Gastroesophageal sphincter (tissue), 4 donors: ENCODE measurements around the gene CHD6. TPM values are rescaled to one million over a fixed set of nuclear protein-coding genes. Genes with fewer than 3 reads are reported as not detected.

Experiments used
- ATAC-seq: fragments of 150-250 bp; one replicate; pipeline ENCODE4 v1.9.1; 2016; ENCODE audit warnings: mild to moderate bottlenecking, moderate library complexity
- H3K27ac ChIP-seq, 4 donors: fragments of 200-600 bp; sonication (generic) in 3 of 4; 1 replicate in 3 of 4; 2 replicates in 1 of 4; pipeline ENCODE4 v1.5.1; 2016 to 2019
- H3K27me3 ChIP-seq: fragments of 200-600 bp; sonication (generic); one replicate; pipeline ENCODE4 v1.5.1; 2019
- H3K36me3 ChIP-seq, 2 donors: fragments of 200-600 bp; sonication (generic); one replicate each; pipeline ENCODE4 v1.5.1; 2019; ENCODE audit warnings: control low read depth in 1 of 2
- H3K4me1 ChIP-seq, 3 donors: fragments of 200-600 bp; sonication (generic); 1 replicate in 2 of 3; 2 replicates in 1 of 3; pipeline ENCODE4 v1.5.1; 2016 to 2019; ENCODE audit warnings: control low read depth in 2 of 3
- H3K4me3 ChIP-seq, 2 donors: fragments of 200-600 bp; sonication (generic); one replicate each; pipeline ENCODE4 v1.5.1; 2019; ENCODE audit warnings: mild to moderate bottlenecking in 1 of 2, moderate library complexity in 1 of 2
- H3K9me3 ChIP-seq, 3 donors: fragments of 200-600 bp; sonication (generic); one replicate each; pipeline ENCODE4 v1.5.1; 2017 to 2019; ENCODE audit warnings: control low read depth in 2 of 3
- EP300 ChIP-seq: sonication (generic); formaldehyde crosslinking; IDR thresholded peaks from one replicate; pipeline ENCODE4 v1.6.1; 2017; ENCODE audit warnings: antibody characterized with exemption, mild to moderate bottlenecking
- POLR2A ChIP-seq, 2 donors: fragments of 450-650 bp; IDR thresholded peaks; one replicate each; pipeline ENCODE4 v1.6.1; 2017; ENCODE audit warnings: antibody characterized with exemption in 2 of 2, mild to moderate bottlenecking in 2 of 2, moderate library complexity in 1 of 2
- POLR2AphosphoS5 ChIP-seq: sonication (generic); formaldehyde crosslinking; IDR thresholded peaks from one replicate; pipeline ENCODE4 v1.6.1; 2017; ENCODE audit warnings: antibody characterized with exemption
- WGBS, 2 donors: methylation state at CpG; one replicate each; pipeline ENCODE4 v1.1.5; 2018; ENCODE audit warnings: low coverage in 1 of 2; 5-methylcytosine and 5-hydroxymethylcytosine counted together
- total RNA-seq, 4 donors: library from RNA; depleted of rRNA; stranded (reverse); fragments of >200 nt; gene quantifications; one replicate each; pipeline ENCODE4 v1.1.0, GENCODE V29; 2016
- TF ChIP-seq, protein P1 (sequence below), 4 experiments: fragments of 200-600 bp in 2 of 4; fragments of 450-650 bp in 2 of 4; sonication (generic) in 1 of 4; IDR thresholded peaks; one replicate each; pipeline ENCODE4 v1.5.1; 2017 to 2019; ENCODE audit warnings: antibody characterized with exemption in 4 of 4, mild to moderate bottlenecking in 2 of 4, moderate library complexity in 2 of 4

Gene CHD6
- total RNA-seq, 4 donors from 2014 or later = 37.4 to 58.3 (median 40.4) TPM

DNA sequence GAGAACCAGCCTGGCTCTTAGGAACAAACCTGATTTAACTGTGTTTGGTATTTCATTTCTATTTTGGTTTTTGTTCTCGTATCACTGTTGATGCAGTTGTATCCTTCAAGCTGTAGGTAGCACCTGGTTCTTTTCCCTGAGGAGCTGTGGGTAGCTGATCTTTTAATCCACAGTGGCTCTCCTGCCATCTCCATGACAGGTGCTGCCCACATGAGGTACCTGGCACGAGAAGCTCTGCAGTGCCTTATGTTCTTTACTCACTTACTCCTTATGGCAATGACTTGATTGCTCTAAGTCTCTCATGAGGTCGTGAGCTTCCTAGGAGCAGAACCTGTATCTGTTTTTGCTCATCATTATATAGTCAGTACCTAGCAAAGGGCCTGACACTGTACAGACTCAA, 177.3 kb downstream of the CHD6 start:
- ATAC-seq = no peak
- 43 to 65% methylated on average over 3 of the region's 3 CpGs for WGBS, 2 donors
- Histone ChIP-seq H3K4me3 (no peak overlapping the region), H3K9me3 (no peaks in the 10 kb centered on the region), H3K36me3 (peaks cover 3 to 100% of the 10 kb centered on the region in 2 donors), H3K27ac (no peak overlapping the region), H3K4me1 (no peaks in the 10 kb centered on the region), H3K27me3 (no peaks in the 10 kb centered on the region)
- TF ChIP-seq POLR2A (IDR thresholded peaks at IDR 0.05) (no peak), POLR2AphosphoS5 (no peak), EP300 (no peak)
- TF ChIP-seq, protein P1, sequence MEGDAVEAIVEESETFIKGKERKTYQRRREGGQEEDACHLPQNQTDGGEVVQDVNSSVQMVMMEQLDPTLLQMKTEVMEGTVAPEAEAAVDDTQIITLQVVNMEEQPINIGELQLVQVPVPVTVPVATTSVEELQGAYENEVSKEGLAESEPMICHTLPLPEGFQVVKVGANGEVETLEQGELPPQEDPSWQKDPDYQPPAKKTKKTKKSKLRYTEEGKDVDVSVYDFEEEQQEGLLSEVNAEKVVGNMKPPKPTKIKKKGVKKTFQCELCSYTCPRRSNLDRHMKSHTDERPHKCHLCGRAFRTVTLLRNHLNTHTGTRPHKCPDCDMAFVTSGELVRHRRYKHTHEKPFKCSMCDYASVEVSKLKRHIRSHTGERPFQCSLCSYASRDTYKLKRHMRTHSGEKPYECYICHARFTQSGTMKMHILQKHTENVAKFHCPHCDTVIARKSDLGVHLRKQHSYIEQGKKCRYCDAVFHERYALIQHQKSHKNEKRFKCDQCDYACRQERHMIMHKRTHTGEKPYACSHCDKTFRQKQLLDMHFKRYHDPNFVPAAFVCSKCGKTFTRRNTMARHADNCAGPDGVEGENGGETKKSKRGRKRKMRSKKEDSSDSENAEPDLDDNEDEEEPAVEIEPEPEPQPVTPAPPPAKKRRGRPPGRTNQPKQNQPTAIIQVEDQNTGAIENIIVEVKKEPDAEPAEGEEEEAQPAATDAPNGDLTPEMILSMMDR (IDR thresholded peaks at IDR 0.05) = no peak

DNA sequence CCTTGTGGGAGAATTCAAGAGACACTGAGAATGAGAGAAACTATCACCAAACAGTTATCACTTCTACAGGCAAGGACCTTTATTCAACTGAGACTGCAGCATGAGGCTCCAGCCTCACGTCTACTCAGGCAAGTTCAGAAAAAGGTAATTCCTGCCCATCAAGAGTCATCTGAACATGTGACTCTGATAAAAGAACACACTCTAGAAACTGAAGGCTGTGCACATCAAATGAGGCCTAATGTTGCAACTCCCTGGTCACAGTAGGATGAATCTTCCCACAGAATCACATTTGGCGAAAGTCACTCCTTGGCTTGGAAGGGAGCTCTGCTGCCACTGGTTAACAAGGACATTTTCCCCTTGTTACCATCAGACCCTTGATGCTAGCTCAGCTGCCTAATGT, 180.3 kb downstream of the CHD6 start:
- no peak overlapping the region for H3K27ac ChIP-seq
- H3K4me1 ChIP-seq = no peaks in the 10 kb centered on the region
- H3K4me3 ChIP-seq = no peak overlapping the region
- peaks cover 3 to 96% of the 10 kb centered on the region in 2 donors for H3K36me3 ChIP-seq
- TF ChIP-seq, protein P1 (IDR thresholded peaks at IDR 0.05) = no peak
- TF ChIP-seq POLR2A (IDR thresholded peaks at IDR 0.05) (no peak), POLR2AphosphoS5 (no peak), EP300 (no peak)
- no peaks in the 10 kb centered on the region for H3K9me3 ChIP-seq
- H3K27me3 ChIP-seq = no peaks in the 10 kb centered on the region
- ATAC-seq = no peak
- WGBS, 2 donors = 20 to 46% methylated on average over 1 to 2 of the region's 2 CpGs

GRCh38 chr20:41436679-41437078, 181.5 kb downstream of the CHD6 start:
- no peak for TF ChIP-seq POLR2A (IDR thresholded peaks at IDR 0.05)
- no peak for TF ChIP-seq EP300
- TF ChIP-seq POLR2AphosphoS5 = no peak
- TF ChIP-seq, protein P1 (IDR thresholded peaks at IDR 0.05) = no peak
- H3K36me3 ChIP-seq = peaks cover 3 to 89% of the 10 kb centered on the region in 2 donors

GRCh38 chr20:41433203-41433602, 185.0 kb downstream of the CHD6 start:
- no peaks in the 10 kb centered on the region for H3K27me3 ChIP-seq
- H3K9me3 ChIP-seq = no peaks in the 10 kb centered on the region
- WGBS, 2 donors = 76 to 90% methylated on average over 3 to 4 of the region's 4 CpGs
- H3K36me3 ChIP-seq = peaks cover 3 to 80% of the 10 kb centered on the region in 2 donors
- H3K4me3 ChIP-seq = no peak overlapping the region
- H3K27ac ChIP-seq = no peak overlapping the region
- TF ChIP-seq POLR2AphosphoS5 = no peak
- no peak for TF ChIP-seq POLR2A (IDR thresholded peaks at IDR 0.05)
- TF ChIP-seq, protein P1 (IDR thresholded peaks at IDR 0.05) = no peak
- no peak for TF ChIP-seq EP300
- H3K4me1 ChIP-seq = peaks cover 0 to 12% (median 0%) of the 10 kb centered on the region in 3 donors
- no peak for ATAC-seq

More at GRCh38 chr20:41436679-41437078, 181.5 kb downstream of the CHD6 start:
- WGBS, 2 donors = 95 to 96% methylated on average over 4 of the region's 4 CpGs
- Histone ChIP-seq H3K4me1 (no peaks in the 10 kb centered on the region), H3K4me3 (no peak overlapping the region), H3K27me3 (no peaks in the 10 kb centered on the region), H3K9me3 (no peaks in the 10 kb centered on the region), H3K27ac (no peak overlapping the region)
- ATAC-seq = no peak

- peaks cover 0 to 15% (median 0%) of the 10 kb centered on the region in 3 donors for H3K4me1 ChIP-seq
- H3K27me3 ChIP-seq = no peaks in the 10 kb centered on the region
- no peak overlapping the region for H3K4me3 ChIP-seq
- TF ChIP-seq, protein P1 (IDR thresholded peaks at IDR 0.05) = no peak
- TF ChIP-seq POLR2A (IDR thresholded peaks at IDR 0.05) (no peak), POLR2AphosphoS5 (no peak), EP300 (no peak)
- ATAC-seq = no peak
- H3K9me3 ChIP-seq = no peaks in the 10 kb centered on the region
- H3K36me3 ChIP-seq = peaks cover 3 to 80% of the 10 kb centered on the region in 2 donors
- no peak overlapping the region for H3K27ac ChIP-seq
These were observed 185.4 kb downstream of the CHD6 start for GRCh38 chr20:41432746-41433145.
